Liver (tissue), 9 donors: ENCODE measurements around the gene MRPL46. TPM values are rescaled to one million over a fixed set of nuclear protein-coding genes. Genes with fewer than 3 reads are reported as not detected.

Source experiments
- DNase-seq: peaks from one replicate; pipeline ENCODE4 v3.0.0-alpha.2; 2017; ENCODE audit warnings: low spot score
- H3K27ac ChIP-seq, 2 donors: one replicate each; pipeline ENCODE4 v1.7.0; 2013; ENCODE audit warnings: inconsistent platforms in 2 of 2, low read length in 2 of 2, control low read depth in 1 of 2, low read depth in 1 of 2, mild to moderate bottlenecking in 1 of 2
- H3K27me3 ChIP-seq, 4 donors: one replicate each; pipeline versions ENCODE4 v1.6.1 to v1.7.0; 2013; ENCODE audit warnings: low read length in 3 of 4, inconsistent platforms in 1 of 4, mild to moderate bottlenecking in 1 of 4, moderate library complexity in 1 of 4; ENCODE audit not compliant: control insufficient read depth in 4 of 4, insufficient read depth in 4 of 4
- H3K36me3 ChIP-seq, 4 donors: one replicate each; pipeline versions ENCODE4 v1.6.1 to v1.7.0; 2013; ENCODE audit warnings: low read length in 3 of 4, mild to moderate bottlenecking in 3 of 4, low read depth in 1 of 4, moderate library complexity in 1 of 4; ENCODE audit not compliant: control insufficient read depth in 4 of 4, insufficient read depth in 3 of 4
- H3K4me1 ChIP-seq, 4 donors: one replicate each; pipeline versions ENCODE4 v1.6.1 to v1.7.0; 2013; ENCODE audit warnings: low read length in 3 of 4, mild to moderate bottlenecking in 3 of 4, moderate library complexity in 1 of 4; ENCODE audit not compliant: control insufficient read depth in 4 of 4, insufficient read depth in 4 of 4
- H3K4me3 ChIP-seq, 3 donors: one replicate each; pipeline versions ENCODE4 v1.6.1 to v1.7.0; 2013; ENCODE audit warnings: low read length in 3 of 3, control low read depth in 1 of 3, low read depth in 1 of 3, mild to moderate bottlenecking in 1 of 3
- H3K9ac ChIP-seq, 2 donors: one replicate each; pipeline ENCODE4 v1.7.0; 2013; ENCODE audit warnings: low read length in 2 of 2, mild to moderate bottlenecking in 2 of 2, moderate library complexity in 2 of 2, control low read depth in 1 of 2, low read depth in 1 of 2
- H3K9me3 ChIP-seq, 4 donors: one replicate each; pipeline versions ENCODE4 v1.6.1 to v1.7.0; 2013; ENCODE audit warnings: low read length in 3 of 4; ENCODE audit not compliant: control insufficient read depth in 4 of 4
- ATF3 ChIP-seq: IDR thresholded peaks from 2 replicates; pipeline ENCODE4 v1.6.1; 2016; ENCODE audit warnings: antibody characterized with exemption
- CTCF ChIP-seq: fragments of 150-350 bp; IDR thresholded peaks from 2 replicates; pipeline ENCODE4 v1.5.1; 2017; ENCODE audit warnings: improper control_type of control experiment, low read depth, low read length; ENCODE audit not compliant: missing input control
- EGR1 ChIP-seq, 2 donors: IDR thresholded peaks; 2 replicates each; pipeline ENCODE4 v1.6.1; 2016 to 2018; ENCODE audit warnings: antibody characterized with exemption in 2 of 2, low read depth in 2 of 2
- FOXA1 ChIP-seq: IDR thresholded peaks from 2 replicates; pipeline ENCODE4 v1.6.1; 2016; ENCODE audit warnings: antibody characterized with exemption
- FOXA2 ChIP-seq: IDR thresholded peaks from 2 replicates; pipeline ENCODE4 v1.6.1; 2016; ENCODE audit warnings: antibody characterized with exemption
- GABPA ChIP-seq, 2 donors: IDR thresholded peaks in 1 of 2; conservative IDR thresholded peaks in 1 of 2; 2 replicates each; pipeline ENCODE4 v1.6.1; 2016; ENCODE audit warnings: antibody characterized with exemption in 2 of 2, mild to moderate bottlenecking in 1 of 2, moderate library complexity in 1 of 2
- HNF4A ChIP-seq, 2 donors: conservative IDR thresholded peaks; 2 replicates each; pipeline ENCODE4 v1.6.1; 2016; ENCODE audit warnings: antibody characterized with exemption in 2 of 2, mild to moderate bottlenecking in 2 of 2
- HNF4G ChIP-seq: IDR thresholded peaks from 2 replicates; pipeline ENCODE4 v1.6.1; 2016; ENCODE audit warnings: antibody characterized with exemption
- JUND ChIP-seq, 2 donors: IDR thresholded peaks; 2 replicates each; pipeline ENCODE4 v1.6.1; 2016; ENCODE audit warnings: antibody characterized with exemption in 2 of 2
- MAX ChIP-seq: IDR thresholded peaks from 2 replicates; pipeline ENCODE4 v1.6.1; 2016; ENCODE audit warnings: antibody characterized with exemption
- NR2F2 ChIP-seq: IDR thresholded peaks from 2 replicates; pipeline ENCODE4 v1.6.1; 2016; ENCODE audit warnings: antibody characterized with exemption
- RAD21 ChIP-seq, 2 donors: IDR thresholded peaks; 2 replicates each; pipeline ENCODE4 v1.6.1; 2016; ENCODE audit warnings: antibody characterized with exemption in 2 of 2, mild to moderate bottlenecking in 2 of 2
- REST ChIP-seq: IDR thresholded peaks from 2 replicates; pipeline ENCODE4 v1.6.1; 2016; ENCODE audit warnings: antibody characterized with exemption, mild to moderate bottlenecking
- SP1 ChIP-seq: IDR thresholded peaks from 2 replicates; pipeline ENCODE4 v1.6.1; 2018; ENCODE audit warnings: antibody characterized with exemption, mild to moderate bottlenecking
- TAF1 ChIP-seq: conservative IDR thresholded peaks from 2 replicates; pipeline ENCODE4 v1.6.1; 2016; ENCODE audit warnings: antibody characterized with exemption, mild to moderate bottlenecking
- YY1 ChIP-seq: IDR thresholded peaks from 2 replicates; pipeline ENCODE4 v1.6.1; 2016; ENCODE audit warnings: antibody characterized with exemption, mild to moderate bottlenecking
- ZBTB33 ChIP-seq: IDR thresholded peaks from 2 replicates; pipeline ENCODE4 v1.6.1; 2016; ENCODE audit warnings: antibody characterized with exemption
- WGBS: extraction: QIAGEN DNeasy Blood & Tissue Kit; methylation state at CpG from one replicate; pipeline ENCODE4 v1.1.7; 2013; 5-methylcytosine and 5-hydroxymethylcytosine counted together
- polyA plus RNA-seq, 2 donors: library from polyadenylated mRNA; stranded (reverse) in 1 of 2; unstranded in 1 of 2; fragments of 200-250 nt in 1 of 2; fragments of >200 nt in 1 of 2; fragmentation: Nextera tagmentation in 1 of 2; extraction: Ambion mirVana in 1 of 2; gene quantifications; one replicate each; pipeline versions ENCODE4 v1.2.1 to v1.2.3, GENCODE V29; 2013 to 2015
- total RNA-seq, 2 donors: library from RNA; depleted of rRNA; stranded (reverse); fragments of >200 nt; gene quantifications; one replicate each; pipeline ENCODE4 v1.2.3, GENCODE V29; 2014
- donor health status: healthy.
- donor health status: healthy.
- donor health status: healthy.
- donor health status: healthy.
- donor health status: healthy.

MRPL46 gene
- total and polyA plus RNA-seq, 4 donors, result 16.1 to 63.5 (median 39.2) TPM

GRCh38 chr15:88479169-88479568 is 12.0 kb upstream of the MRPL46 start:
- Histone ChIP-seq H3K9ac (no peak overlapping the region), H3K27ac (no peak overlapping the region), H3K36me3 (peaks cover 2 to 30% (median 11%) of the 10 kb centered on the region in 4 donors), H3K4me1 (peaks cover 0 to 8% (median 5%) of the 10 kb centered on the region in 4 donors), H3K9me3 (no peaks in the 10 kb centered on the region), H3K27me3 (no peaks in the 10 kb centered on the region), H3K4me3 (no peak overlapping the region)
- TF ChIP-seq FOXA2, result no peak
- no peak for TF ChIP-seq ZBTB33
- no peak for TF ChIP-seq FOXA1
- TF ChIP-seq EGR1 (IDR thresholded peaks at IDR 0.05; ENCODE audit: low read depth in 2 of 2), result no peak
- no peak for TF ChIP-seq YY1
- TF ChIP-seq REST, result no peak
- no peak for TF ChIP-seq HNF4G
- TF ChIP-seq GABPA (IDR thresholded peaks at IDR 0.05 in 1 of 2, conservative IDR thresholded peaks at IDR 0.05 in 1 of 2), result no peak
- TF ChIP-seq RAD21 (IDR thresholded peaks at IDR 0.05), result no peak
- no peak for TF ChIP-seq JUND (IDR thresholded peaks at IDR 0.05)
- no peak for TF ChIP-seq HNF4A (conservative IDR thresholded peaks at IDR 0.05)
- no peak for TF ChIP-seq NR2F2
- no peak for TF ChIP-seq ATF3
- no peak for TF ChIP-seq CTCF
- DNase-seq, result no peak
- 98% methylated on average over 3 of the region's 3 CpGs for WGBS

- Histone ChIP-seq H3K4me3 (no peak overlapping the region), H3K36me3 (peaks cover 3 to 37% (median 18%) of the 10 kb centered on the region in 4 donors), H3K9ac (no peak overlapping the region), H3K27ac (no peak overlapping the region), H3K9me3 (no peaks in the 10 kb centered on the region), H3K27me3 (no peaks in the 10 kb centered on the region), H3K4me1 (peaks cover 0 to 8% (median 5%) of the 10 kb centered on the region in 4 donors)
- no peak for DNase-seq
- WGBS, result 95% methylated on average over 5 of the region's 5 CpGs
- TF ChIP-seq YY1 (no peak), GABPA (IDR thresholded peaks at IDR 0.05 in 1 of 2, conservative IDR thresholded peaks at IDR 0.05 in 1 of 2) (no peak), JUND (IDR thresholded peaks at IDR 0.05) (no peak), FOXA2 (no peak), SP1 (no peak), EGR1 (IDR thresholded peaks at IDR 0.05; ENCODE audit: low read depth in 2 of 2) (no peak), HNF4G (no peak), CTCF (no peak), REST (no peak), HNF4A (conservative IDR thresholded peaks at IDR 0.05) (no peak), ATF3 (no peak), MAX (no peak), TAF1 (no peak), FOXA1 (no peak)
These were observed 10.7 kb upstream of the MRPL46 start for GRCh38 chr15:88477904-88478303.
